K562 (cell line): ENCODE measurements around the gene RABGAP1L. TPM values are rescaled to one million over a fixed set of nuclear protein-coding genes. Genes with fewer than 3 reads are reported as not detected.
A peak's percentile ranks its signal among the peaks of the same experiment; 100 is the strongest.

Source experiments
- CEBPB ChIP-seq: fragments of 450-650 bp; IDR thresholded peaks from 2 replicates; pipeline ENCODE4 v1.6.1; 2016; ENCODE audit warnings: missing genetic modification characterization, missing compliant biosample characterization
- ETV5 ChIP-seq: sonication (generic); formaldehyde crosslinking; IDR thresholded peaks from 2 replicates; pipeline ENCODE4 v1.4.0; 2020; ENCODE audit warnings: low read depth, mild to moderate bottlenecking, missing genetic modification reagents
- FOSL1 ChIP-seq: fragments of 200-800 bp; sonication (Bioruptor generic); conservative IDR thresholded peaks from 2 replicates; pipeline ENCODE4 v1.6.1; 2016; ENCODE audit warnings: missing genetic modification characterization, missing compliant biosample characterization
- HLTF ChIP-seq: fragments of 450-650 bp; IDR thresholded peaks from 2 replicates; pipeline ENCODE4 v1.6.1; 2016
- KHSRP ChIP-seq: fragments of 450-650 bp; IDR thresholded peaks from 2 replicates; pipeline ENCODE4 v1.6.1; 2017
- LARP7 ChIP-seq: fragments of 450-650 bp; IDR thresholded peaks from 2 replicates; pipeline ENCODE4 v1.6.1; 2016
- MAFF ChIP-seq: IDR thresholded peaks from 2 replicates; pipeline ENCODE4 v1.6.1; 2012; ENCODE audit warnings: low read length, improper control_type of control experiment
- MXI1 ChIP-seq: IDR thresholded peaks from 2 replicates; pipeline ENCODE4 v1.6.1; 2011; ENCODE audit warnings: low read depth, mild to moderate bottlenecking, improper control_type of control experiment, low read length
- NUFIP1 ChIP-seq: fragments of 450-650 bp; IDR thresholded peaks from 2 replicates; pipeline ENCODE4 v1.6.1; 2018; ENCODE audit not compliant: partially characterized antibody
- POLR3A ChIP-seq: IDR thresholded peaks from 2 replicates; pipeline ENCODE4 v1.6.1; 2011; ENCODE audit warnings: borderline replicate concordance, mild to moderate bottlenecking, moderate library complexity; ENCODE audit not compliant: insufficient read length, insufficient read depth; ENCODE audit errors: extremely low read depth
- TEAD2 ChIP-seq: fragments of 450-650 bp; IDR thresholded peaks from 2 replicates; pipeline ENCODE4 v1.6.1; 2016; ENCODE audit warnings: missing genetic modification characterization, control low read depth, missing compliant biosample characterization
- ZNF175 ChIP-seq: fragments of 200-800 bp; sonication (Bioruptor generic); IDR thresholded peaks from 2 replicates; pipeline ENCODE4 v1.6.1; 2016; ENCODE audit warnings: low read depth, mild to moderate bottlenecking, missing genetic modification characterization, missing compliant biosample characterization
- ZNF41 ChIP-seq: fragments of 250-450 bp; sonication (Bioruptor Pico); conservative IDR thresholded peaks from 2 replicates; pipeline ENCODE4 v1.4.0; 2020; ENCODE audit warnings: mild to moderate bottlenecking
- ZNF699 ChIP-seq: fragments of 250-450 bp; sonication (Bioruptor Pico); IDR thresholded peaks from 2 replicates; pipeline ENCODE4 v1.8.0; 2021; ENCODE audit warnings: mild to moderate bottlenecking, moderate library complexity; ENCODE audit not compliant: insufficient replicate concordance
- polyA plus RNA-seq, 8 experiments: library from polyadenylated mRNA; depleted of rRNA in 4 of 8; stranded (reverse) in 5 of 8; unstranded in 3 of 8; fragments of >200 nt; fragmentation: Nextera tagmentation in 2 of 8; fragmentation: Illumina TruSeq in 1 of 8; extraction: Ambion mirVana in 2 of 8; extraction: Trizol in 1 of 8; gene quantifications; 2 replicates each; pipeline versions ENCODE4 v1.2.1 to v1.2.3, GENCODE V29; 2011 to 2014; ENCODE audit warnings: inconsistent platforms in 1 of 8, missing spikeins in 1 of 8
- total RNA-seq, 7 experiments: library from RNA; depleted of rRNA in 6 of 7; stranded (reverse); fragments of >200 nt in 6 of 7; fragmentation: Illumina TruSeq in 2 of 7; extraction: Trizol in 2 of 7; gene quantifications; 2 replicates each; pipeline versions ENCODE4 v1.2.1 to v1.2.3, GENCODE V29; 2011 to 2021; ENCODE audit warnings: low replicate concordance in 1 of 7
- TF ChIP-seq, protein P1 (sequence below): fragments of 250-450 bp; sonication (Bioruptor Pico); IDR thresholded peaks from 2 replicates; pipeline ENCODE4 v1.4.0; 2020; ENCODE audit warnings: mild to moderate bottlenecking, moderate library complexity
- TF ChIP-seq, protein P2 (sequence below): fragments of 450-650 bp; IDR thresholded peaks from 2 replicates; pipeline ENCODE4 v1.7.0; 2016; ENCODE audit warnings: borderline replicate concordance

Gene RABGAP1L
- total and polyA plus RNA-seq, 9 of the 15 experiments (the other 6 are each of a cell fraction or from before 2014, with no cell fraction given): 16.5 to 44.9 (median 26.7) TPM

DNA sequence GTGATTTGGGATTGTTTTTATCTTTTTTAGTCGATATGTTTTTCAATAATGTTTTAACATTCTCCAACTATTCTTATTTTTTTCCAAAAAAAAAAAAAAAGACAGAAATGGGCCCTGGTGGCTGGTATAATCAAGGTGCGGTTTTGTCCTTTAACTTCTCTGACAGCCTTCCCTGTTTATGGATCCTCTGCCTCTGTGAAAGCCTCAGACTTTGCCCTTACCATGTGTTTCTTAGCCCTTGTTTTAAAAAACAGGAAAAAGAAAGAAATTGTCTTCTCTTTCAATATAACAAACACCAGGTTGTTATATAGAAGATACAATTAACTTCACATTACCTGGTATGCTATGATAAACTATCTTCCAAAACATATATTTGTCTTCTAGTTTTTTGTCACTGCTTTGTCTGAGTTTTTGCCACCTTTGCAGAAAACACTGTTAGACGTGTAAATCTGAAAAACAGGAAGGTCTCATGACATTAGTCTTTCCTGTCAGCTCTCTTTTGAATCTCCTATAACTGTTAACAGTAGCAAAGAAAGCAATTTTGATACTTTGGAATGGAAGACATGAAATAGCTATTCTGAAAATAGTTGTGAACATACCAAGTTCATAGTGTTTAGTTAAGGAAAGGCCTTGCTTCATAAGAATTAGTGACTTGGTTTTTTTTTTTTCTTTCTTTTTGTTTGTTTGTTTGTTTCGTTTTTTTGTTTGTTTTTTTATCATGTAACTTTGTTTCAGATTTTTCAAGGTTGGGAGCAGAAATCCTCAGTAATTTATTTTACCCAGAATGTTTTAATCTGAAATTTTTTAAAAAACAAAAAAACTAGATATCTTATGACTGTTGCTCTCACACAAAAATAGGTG lies 808.8 kb downstream of the RABGAP1L start (continued):
- TF ChIP-seq TEAD2 (tag) (no peak), POLR3A (no peak), ZNF41 (CRISPR knock-in tag) (no peak), LARP7 (peak; percentile 48; the same call in 1 of the 2 replicates), ZNF699 (no peak), HLTF (0 out of 2 replicates have a peak, but pooled peaks have one; percentile 45), ETV5 (CRISPR knock-in tag) (no peak), CEBPB (no peak), FOSL1 (tag) (no peak), MXI1 (no peak), MAFF (peak; percentile 46; the same call in 1 of the 2 replicates), ZNF175 (CRISPR knock-in tag) (no peak), KHSRP (0 out of 2 replicates have a peak, but pooled peaks have one; percentile 12), NUFIP1 (no peak)
- TF ChIP-seq, protein P1, sequence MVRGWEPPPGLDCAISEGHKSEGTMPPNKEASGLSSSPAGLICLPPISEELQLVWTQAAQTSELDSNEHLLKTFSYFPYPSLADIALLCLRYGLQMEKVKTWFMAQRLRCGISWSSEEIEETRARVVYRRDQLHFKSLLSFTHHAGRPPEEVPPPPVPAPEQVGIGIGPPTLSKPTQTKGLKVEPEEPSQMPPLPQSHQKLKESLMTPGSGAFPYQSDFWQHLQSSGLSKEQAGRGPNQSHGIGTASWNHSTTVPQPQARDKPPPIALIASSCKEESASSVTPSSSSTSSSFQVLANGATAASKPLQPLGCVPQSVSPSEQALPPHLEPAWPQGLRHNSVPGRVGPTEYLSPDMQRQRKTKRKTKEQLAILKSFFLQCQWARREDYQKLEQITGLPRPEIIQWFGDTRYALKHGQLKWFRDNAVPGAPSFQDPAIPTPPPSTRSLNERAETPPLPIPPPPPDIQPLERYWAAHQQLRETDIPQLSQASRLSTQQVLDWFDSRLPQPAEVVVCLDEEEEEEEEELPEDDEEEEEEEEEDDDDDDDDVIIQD (CRISPR knock-in tag): no peak
- TF ChIP-seq, protein P2, sequence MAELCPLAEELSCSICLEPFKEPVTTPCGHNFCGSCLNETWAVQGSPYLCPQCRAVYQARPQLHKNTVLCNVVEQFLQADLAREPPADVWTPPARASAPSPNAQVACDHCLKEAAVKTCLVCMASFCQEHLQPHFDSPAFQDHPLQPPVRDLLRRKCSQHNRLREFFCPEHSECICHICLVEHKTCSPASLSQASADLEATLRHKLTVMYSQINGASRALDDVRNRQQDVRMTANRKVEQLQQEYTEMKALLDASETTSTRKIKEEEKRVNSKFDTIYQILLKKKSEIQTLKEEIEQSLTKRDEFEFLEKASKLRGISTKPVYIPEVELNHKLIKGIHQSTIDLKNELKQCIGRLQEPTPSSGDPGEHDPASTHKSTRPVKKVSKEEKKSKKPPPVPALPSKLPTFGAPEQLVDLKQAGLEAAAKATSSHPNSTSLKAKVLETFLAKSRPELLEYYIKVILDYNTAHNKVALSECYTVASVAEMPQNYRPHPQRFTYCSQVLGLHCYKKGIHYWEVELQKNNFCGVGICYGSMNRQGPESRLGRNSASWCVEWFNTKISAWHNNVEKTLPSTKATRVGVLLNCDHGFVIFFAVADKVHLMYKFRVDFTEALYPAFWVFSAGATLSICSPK: 0 out of 2 replicates have a peak, but pooled peaks have one; percentile 62
